GM06990 (cell line): ENCODE results near the gene IRF1.
"Not testable (repeated sequence)": the region's sequence is repeated elsewhere in the genome, so short reads cannot be mapped to it uniquely, and the experiment has no call there.

Source experiments
- DNase-seq: peaks from one replicate; pipeline ENCODE4 v3.0.0-alpha.2; 2011; ENCODE audit not compliant: insufficient read length; ENCODE audit errors: extremely low read depth
- H3K27me3 ChIP-seq: replicated peaks from 2 replicates; pipeline ENCODE4 v1.6.0; 2011; ENCODE audit warnings: low read length; ENCODE audit not compliant: control insufficient read depth, insufficient read depth
- H3K36me3 ChIP-seq: 2 replicates; pipeline ENCODE4 v1.5.1; 2011; ENCODE audit warnings: low read length; ENCODE audit not compliant: control insufficient read depth, insufficient read depth
- H3K4me3 ChIP-seq: replicated peaks from 2 replicates; pipeline ENCODE4 v1.5.1; 2011; ENCODE audit warnings: low read depth, mild to moderate bottlenecking, control low read depth, low read length
- CTCF ChIP-seq: IDR thresholded peaks from 2 replicates; pipeline ENCODE4 v1.5.1; 2011; ENCODE audit warnings: low read length, control low read depth, mild to moderate bottlenecking, inconsistent platforms; ENCODE audit not compliant: insufficient read depth, poor library complexity, severe bottlenecking

The IRF1 gene

GRCh38 chr5:132444841-132445639, 45.5 kb downstream of the IRF1 start:
- H3K27me3 ChIP-seq: no peaks in the 10 kb centered on the region
- H3K4me3 ChIP-seq: no peak overlapping the region
- DNase-seq: no peak
- peaks cover 6% of the 10 kb centered on the region for H3K36me3 ChIP-seq
- TF ChIP-seq CTCF: no peak

GRCh38 chr5:132444061-132444460, 46.5 kb downstream of the IRF1 start:
- TF ChIP-seq CTCF: no peak
- H3K36me3 ChIP-seq: peaks cover 3% of the 10 kb centered on the region
- H3K27me3 ChIP-seq: no peaks in the 10 kb centered on the region
- H3K4me3 ChIP-seq: no peak overlapping the region
- no peak for DNase-seq

- Histone ChIP-seq H3K36me3 (peaks cover 2% of the 10 kb centered on the region), H3K27me3 (no peaks in the 10 kb centered on the region), H3K4me3 (no peak overlapping the region)
- no peak for DNase-seq
- no peak for TF ChIP-seq CTCF
Observed at GRCh38 chr5:132439521-132440089, 51.0 kb downstream of the IRF1 start.

GRCh38 chr5:132438917-132439316, 51.7 kb downstream of the IRF1 start:
- no peak for DNase-seq
- no peak for TF ChIP-seq CTCF
- Histone ChIP-seq H3K36me3 (peaks cover 2% of the 10 kb centered on the region), H3K27me3 (no peaks in the 10 kb centered on the region), H3K4me3 (no peak overlapping the region)

- not testable (repeated sequence) for H3K36me3 ChIP-seq
- H3K4me3 ChIP-seq: peak overlapping the region; percentile 17; the same call in 1 of the 2 replicates
Observed at GRCh38 chr5:132438267-132438645, 52.3 kb downstream of the IRF1 start.

GRCh38 chr5:132437604-132438266, 52.8 kb downstream of the IRF1 start:
- DNase-seq: peak; percentile 79
- Histone ChIP-seq H3K27me3 (no peaks in the 10 kb centered on the region), H3K4me3 (peak overlapping the region; percentile 17; the same call in 1 of the 2 replicates), H3K36me3 (peaks cover 3% of the 10 kb centered on the region)
- TF ChIP-seq CTCF: no peak

More at GRCh38 chr5:132438267-132438645, 52.3 kb downstream of the IRF1 start:
- DNase-seq, H3K27me3 ChIP-seq: not testable (repeated sequence)
